COLO668 (cell line): Measurements from ENCODE around the gene TNFSF9.
"Not testable (repeated sequence)": the region's sequence is repeated elsewhere in the genome, so short reads cannot be mapped to it uniquely, and the experiment has no call there.

Experiments used
- DNase-seq: peaks from one replicate; lab custom pipeline; 2025; ENCODE audit not compliant: unreplicated experiment; lab: John Stamatoyannopoulos, UW

The TNFSF9 gene

GRCh38 chr19:6571167-6571566 is 40.3 kb downstream of the TNFSF9 start:
- no peak for DNase-seq

- no peak for DNase-seq
Measured at GRCh38 chr19:6572217-6572616, 41.4 kb downstream of the TNFSF9 start.

DNA sequence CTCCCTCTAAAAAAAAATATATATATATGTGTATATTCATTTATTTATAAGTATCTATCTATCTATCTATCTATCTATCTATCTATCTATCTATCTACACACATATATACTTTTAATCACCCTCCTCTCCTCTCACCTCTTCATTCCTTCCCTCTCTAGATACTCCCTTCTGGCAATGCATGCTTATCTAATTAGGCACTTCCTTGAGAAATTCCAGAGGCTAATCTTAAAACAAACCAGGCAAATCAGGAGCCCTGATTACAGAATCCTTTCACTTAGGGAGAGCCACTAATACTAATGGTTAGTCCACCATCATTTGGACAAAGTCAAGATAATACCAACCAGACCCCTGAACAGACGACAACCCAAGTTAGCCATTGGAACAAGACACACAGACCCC is 42.5 kb downstream of the TNFSF9 start:
- no peak for DNase-seq

DNA sequence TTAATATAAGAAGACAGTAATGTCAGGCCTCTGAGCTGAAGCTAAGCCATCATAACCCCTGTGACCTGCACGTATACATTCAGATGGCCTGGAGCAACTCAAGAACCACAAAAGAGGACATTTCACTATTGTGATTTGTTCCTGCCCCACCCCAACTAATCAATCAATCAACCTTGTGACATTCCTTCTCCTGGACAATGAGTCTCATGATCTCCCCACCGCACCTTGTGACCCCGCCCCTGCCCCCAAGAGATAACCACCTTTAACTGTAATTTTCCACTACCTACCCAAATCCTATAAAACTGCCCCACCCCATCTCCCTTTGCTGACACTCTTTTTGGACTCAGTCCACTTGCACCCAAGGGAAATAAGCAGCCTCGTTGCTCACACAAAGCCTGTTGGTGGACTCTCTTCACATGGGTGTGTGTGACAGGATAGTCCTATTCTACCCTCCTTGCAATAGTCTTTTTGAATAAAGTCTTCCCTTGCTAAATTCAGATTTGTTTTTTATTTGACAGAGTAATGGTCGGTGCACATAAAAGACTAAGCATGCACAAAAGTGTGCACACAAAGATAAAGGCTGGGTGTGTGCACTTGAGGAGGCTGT is 46.1 kb downstream of the TNFSF9 start:
- DNase-seq: no peak

GRCh38 chr19:6577476-6578125 is 46.8 kb downstream of the TNFSF9 start:
- DNase-seq: no peak

DNA sequence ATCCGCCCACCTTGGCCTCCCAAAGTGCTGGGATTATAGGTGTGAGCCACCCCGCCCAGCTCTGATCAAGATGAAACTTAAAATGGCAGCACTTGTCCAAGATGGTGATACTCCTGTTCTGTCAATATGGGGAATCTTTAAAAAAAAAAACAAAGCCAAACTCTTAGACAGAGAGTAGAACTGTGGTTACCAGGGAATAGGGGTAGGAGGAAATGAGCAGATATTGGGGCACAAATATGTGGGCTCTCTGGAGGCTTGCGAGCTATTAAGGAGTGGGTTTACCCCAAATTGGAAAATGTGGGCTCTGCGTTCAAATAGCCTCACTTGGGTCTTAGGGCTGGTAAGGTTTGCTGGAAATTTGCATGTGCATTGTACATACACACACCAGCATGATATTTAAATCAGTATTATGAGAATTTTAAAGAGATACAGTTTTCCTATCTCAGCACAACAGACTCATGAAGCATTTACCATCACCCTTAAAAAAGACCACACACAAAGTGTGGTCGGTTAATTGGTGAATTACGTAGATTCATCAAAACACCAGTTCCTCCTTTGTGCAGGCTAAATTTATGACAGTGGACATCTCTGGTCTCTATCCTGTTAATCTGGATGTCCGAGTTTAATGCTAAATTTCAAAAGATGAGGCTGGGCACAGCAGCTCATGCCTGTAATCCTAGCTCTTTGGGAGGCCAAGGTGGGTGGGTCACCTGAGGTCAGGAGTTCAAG is 48.8 kb downstream of the TNFSF9 start:
- no peak for DNase-seq

- DNase-seq: no peak
Measured at GRCh38 chr19:6580313-6580712, 49.5 kb downstream of the TNFSF9 start.

DNA sequence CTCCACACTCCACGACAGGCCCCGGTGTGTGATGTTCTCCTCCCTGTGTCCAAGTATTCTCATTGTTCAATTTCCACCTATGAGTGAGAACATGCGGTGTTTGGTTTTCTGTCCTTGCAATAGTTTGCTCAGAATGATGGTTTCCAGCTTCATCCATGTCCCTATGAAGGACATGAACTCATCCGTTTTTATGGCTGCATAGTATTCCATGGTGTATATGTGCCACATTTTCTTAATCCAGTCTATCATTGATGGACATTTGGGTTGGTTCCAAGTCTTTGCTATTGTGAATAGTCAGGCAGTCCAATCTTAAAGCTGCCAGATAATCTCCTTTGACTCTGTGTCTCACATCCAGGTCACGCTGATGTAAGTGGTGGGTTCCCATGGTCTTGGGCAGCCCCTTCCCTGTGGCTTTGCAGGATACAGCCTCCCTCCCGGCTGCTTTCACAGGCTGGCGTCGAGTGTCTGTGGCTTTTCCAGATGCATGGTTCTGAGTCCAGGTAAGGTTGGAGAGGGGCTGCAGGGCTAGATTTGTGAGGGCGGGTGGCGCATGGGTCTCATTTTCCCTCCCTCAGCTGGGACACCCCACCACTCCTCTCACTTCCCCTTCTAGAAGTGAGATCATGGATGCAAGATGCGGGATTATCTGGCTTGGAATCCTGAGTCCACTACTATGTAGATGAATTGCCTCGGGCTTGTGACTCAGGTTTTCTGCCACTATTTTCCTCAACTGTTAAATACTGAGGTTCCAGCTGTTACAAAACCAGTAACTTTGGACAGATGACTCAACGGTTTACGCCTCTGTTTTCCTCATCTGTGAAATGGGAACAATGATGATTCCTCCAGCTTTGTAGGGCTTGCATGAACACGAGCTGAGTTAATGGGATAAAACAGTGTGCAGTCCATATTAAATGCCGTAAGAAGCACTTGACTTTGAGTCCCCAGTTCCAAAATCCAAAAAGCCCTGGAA is 52.0 kb downstream of the TNFSF9 start:
- not testable (repeated sequence) for DNase-seq
